Ishikawa (cell line): Measurements from ENCODE around the gene RUNX1.

Source experiments
- EP300 ChIP-seq: IDR thresholded peaks from 2 replicates; pipeline ENCODE4 v1.6.1; 2012; ENCODE audit warnings: borderline replicate concordance
- TEAD4 ChIP-seq: IDR thresholded peaks from 2 replicates; pipeline ENCODE4 v1.6.1; 2012
- TF ChIP-seq, protein P1 (sequence below): IDR thresholded peaks from 2 replicates; pipeline ENCODE4 v1.6.1; 2012

DNA sequence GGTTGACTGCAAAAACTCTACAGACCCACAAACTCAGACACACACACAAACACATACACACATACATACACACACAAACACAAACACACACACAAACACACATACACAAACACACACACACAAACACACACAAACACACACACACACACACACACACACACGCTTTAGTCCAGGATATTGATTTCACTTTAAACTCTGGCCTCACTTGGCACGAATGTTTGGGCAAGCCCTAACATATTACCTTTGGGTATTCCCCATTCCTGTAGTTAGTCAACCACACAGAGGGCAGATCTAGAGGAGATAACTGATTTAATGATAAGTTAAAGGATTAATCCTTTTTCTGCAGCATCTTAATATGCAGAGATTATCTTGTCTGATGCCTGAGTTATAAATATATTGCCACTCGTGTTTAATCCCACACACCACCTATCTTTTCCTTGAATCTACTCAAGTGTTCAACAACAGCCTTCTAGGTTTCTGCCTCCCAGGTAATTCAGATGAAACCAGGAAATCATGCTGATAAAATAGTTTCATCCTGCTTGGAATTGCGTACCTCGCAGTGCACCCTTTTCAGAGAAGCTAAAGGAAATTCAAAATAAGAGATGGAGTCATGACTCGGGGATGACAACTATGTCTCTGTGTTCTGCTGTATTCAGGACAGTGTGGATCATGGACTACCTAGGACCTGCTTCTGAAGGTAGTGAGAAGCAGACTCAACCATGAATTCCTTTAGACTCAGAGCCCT is 14.5 kb upstream of the RUNX1 start:
- TF ChIP-seq, protein P1, sequence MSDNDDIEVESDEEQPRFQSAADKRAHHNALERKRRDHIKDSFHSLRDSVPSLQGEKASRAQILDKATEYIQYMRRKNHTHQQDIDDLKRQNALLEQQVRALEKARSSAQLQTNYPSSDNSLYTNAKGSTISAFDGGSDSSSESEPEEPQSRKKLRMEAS = no peak
- TF ChIP-seq TEAD4 (no peak), EP300 (no peak)
